Occipital lobe (tissue), 2 donors: Measurements from ENCODE around the gene CFAP221. TPM values are rescaled to one million over a fixed set of nuclear protein-coding genes. Genes with fewer than 3 reads are reported as not detected.
A peak's percentile ranks its signal among the peaks of the same experiment; 100 is the strongest.
"Not testable (repeated sequence)": the region's sequence is repeated elsewhere in the genome, so short reads cannot be mapped to it uniquely, and the experiment has no call there.

Source experiments
- DNase-seq: peaks from one replicate; lab custom pipeline; 2025; lab: John Stamatoyannopoulos, UW
- total RNA-seq: library from RNA; depleted of rRNA; stranded (reverse); fragments of >200 nt; gene quantifications from one replicate; pipeline ENCODE4 v1.2.3, GENCODE V29; 2014

Gene CFAP221
- total RNA-seq, 1 donor from 2014 or later = 5.6 TPM

- no peak for DNase-seq
Observed at GRCh38 chr2:119586085-119586484, 41.8 kb downstream of the CFAP221 start.

- DNase-seq = no peak
Observed at GRCh38 chr2:119590873-119591272, 46.6 kb downstream of the CFAP221 start.

- DNase-seq = no peak
Observed at GRCh38 chr2:119591523-119591922, 47.3 kb downstream of the CFAP221 start.

GRCh38 chr2:119592436-119592835, 48.2 kb downstream of the CFAP221 start:
- no peak for DNase-seq

GRCh38 chr2:119596638-119597037, 52.4 kb downstream of the CFAP221 start:
- no peak for DNase-seq

GRCh38 chr2:119598596-119599263, 54.5 kb downstream of the CFAP221 start:
- no peak for DNase-seq

- DNase-seq = no peak
Observed at GRCh38 chr2:119599384-119599783, 55.1 kb downstream of the CFAP221 start.

- no peak for DNase-seq
Observed at GRCh38 chr2:119605096-119605495, 60.8 kb downstream of the CFAP221 start.

GRCh38 chr2:119606674-119607073, 62.4 kb downstream of the CFAP221 start:
- DNase-seq = no peak

- DNase-seq = no peak
Observed at GRCh38 chr2:119608553-119608952, 64.3 kb downstream of the CFAP221 start.

- no peak for DNase-seq
Observed at GRCh38 chr2:119609337-119609736, 65.1 kb downstream of the CFAP221 start.

GRCh38 chr2:119614140-119614539, 69.9 kb downstream of the CFAP221 start:
- not testable (repeated sequence) for DNase-seq

- no peak for DNase-seq
Observed at GRCh38 chr2:119616421-119616820, 72.2 kb downstream of the CFAP221 start.

GRCh38 chr2:119617455-119617854, 73.2 kb downstream of the CFAP221 start:
- DNase-seq = no peak

- DNase-seq = not testable (repeated sequence)
Observed at GRCh38 chr2:119618725-119619124, 74.5 kb downstream of the CFAP221 start.

- no peak for DNase-seq
Observed at GRCh38 chr2:119625226-119625625, 81.0 kb downstream of the CFAP221 start.

- no peak for DNase-seq
Observed at GRCh38 chr2:119629323-119629825, 85.1 kb downstream of the CFAP221 start.

GRCh38 chr2:119630121-119630520, 85.9 kb downstream of the CFAP221 start:
- DNase-seq = no peak

- no peak for DNase-seq
Observed at GRCh38 chr2:119637371-119637770, 93.1 kb downstream of the CFAP221 start.

GRCh38 chr2:119638246-119638645, 94.0 kb downstream of the CFAP221 start:
- no peak for DNase-seq

- no peak for DNase-seq
Observed at GRCh38 chr2:119638685-119639554, 94.7 kb downstream of the CFAP221 start.

GRCh38 chr2:119641562-119642258, 97.5 kb downstream of the CFAP221 start:
- DNase-seq = peak; percentile 84
